Smooth muscle cell (in vitro differentiated cells): ENCODE results near the gene TMC6. TPM values are rescaled to one million over a fixed set of nuclear protein-coding genes. Genes with fewer than 3 reads are reported as not detected.

Experiments
- DNase-seq: peaks from one replicate; lab custom pipeline; 2025; ENCODE audit not compliant: unreplicated experiment; lab: John Stamatoyannopoulos, UW
- H2AFZ ChIP-seq: fragments of 200-600 bp; sonication (generic); 2 replicates; pipeline ENCODE4 v1.6.0; 2016; ENCODE audit warnings: antibody characterized with exemption, low read depth, mild to moderate bottlenecking
- H3F3A ChIP-seq: fragments of 200-600 bp; sonication (generic); 2 replicates; pipeline ENCODE4 v1.6.0; 2017; ENCODE audit warnings: antibody characterized with exemption, low read depth
- H3K27ac ChIP-seq: fragments of 200-600 bp; sonication (generic); 2 replicates; pipeline ENCODE4 v1.5.1; 2016; ENCODE audit warnings: low read depth, mild to moderate bottlenecking
- H3K27me3 ChIP-seq: fragments of 200-600 bp; sonication (generic); 2 replicates; pipeline ENCODE4 v1.6.1; 2016; ENCODE audit warnings: low read depth, mild to moderate bottlenecking
- H3K36me3 ChIP-seq: fragments of 200-600 bp; sonication (generic); 2 replicates; pipeline ENCODE4 v1.5.1; 2016; ENCODE audit warnings: low read depth
- H3K4me1 ChIP-seq: fragments of 200-600 bp; sonication (generic); 2 replicates; pipeline ENCODE4 v1.5.1; 2016; ENCODE audit warnings: low read depth
- H3K4me2 ChIP-seq: fragments of 200-600 bp; sonication (generic); 2 replicates; pipeline ENCODE4 v1.6.0; 2016; ENCODE audit warnings: mild to moderate bottlenecking
- H3K4me3 ChIP-seq: fragments of 200-600 bp; sonication (generic); 2 replicates; pipeline ENCODE4 v1.5.1; 2016; ENCODE audit warnings: mild to moderate bottlenecking
- H3K79me2 ChIP-seq: fragments of 200-600 bp; sonication (generic); 2 replicates; pipeline ENCODE4 v1.6.0; 2016; ENCODE audit warnings: low read depth, mild to moderate bottlenecking
- H3K9ac ChIP-seq: fragments of 200-600 bp; sonication (generic); 2 replicates; pipeline ENCODE4 v1.6.0; 2016; ENCODE audit warnings: low read depth
- H3K9me3 ChIP-seq: fragments of 200-600 bp; sonication (generic); replicated peaks from 2 replicates; pipeline ENCODE4 v1.5.1; 2016; ENCODE audit warnings: low read depth
- H4K20me1 ChIP-seq: fragments of 200-600 bp; sonication (generic); 2 replicates; pipeline ENCODE4 v1.6.0; 2016; ENCODE audit warnings: low read depth
- CTCF ChIP-seq: fragments of 200-600 bp; sonication (generic); IDR thresholded peaks from 2 replicates; pipeline ENCODE4 v1.5.1; 2017; ENCODE audit warnings: borderline replicate concordance, mild to moderate bottlenecking, antibody characterized with exemption; ENCODE audit not compliant: insufficient read depth, poor library complexity, severe bottlenecking
- WGBS: methylation state at CpG from one replicate; pipeline ENCODE4 v1.1.7; 2016; ENCODE audit warnings: low lambda C conversion rate; 5-methylcytosine and 5-hydroxymethylcytosine counted together
- polyA plus RNA-seq: library from polyadenylated mRNA; unstranded; fragments of >200 nt; fragmentation: Nextera tagmentation; extraction: Ambion mirVana; gene quantifications from 2 replicates; pipeline ENCODE4 v1.2.1, GENCODE V29; 2016
- small RNA-seq: library from RNA; depleted of rRNA; stranded (forward); fragments of <200 nt; gene quantifications from one replicate; pipeline ENCODE3, GENCODE V24; 2014
- total RNA-seq: library from RNA; depleted of rRNA; stranded (reverse); fragments of >200 nt; gene quantifications from 2 replicates; pipeline ENCODE4 v1.2.3, GENCODE V29; 2014

The TMC6 gene
- total and polyA plus RNA-seq, 2 experiments from 2014 or later: 40.2 to 42.2 TPM

- Histone ChIP-seq H3F3A (no peaks in the 10 kb centered on the region), H3K4me3 (no peak overlapping the region), H3K9me3 (no peaks in the 10 kb centered on the region), H3K4me2 (no peak overlapping the region), H2AFZ (no peak overlapping the region), H3K79me2 (no peaks in the 10 kb centered on the region), H4K20me1 (no peaks in the 10 kb centered on the region), H3K9ac (no peak overlapping the region), H3K36me3 (no peaks in the 10 kb centered on the region), H3K4me1 (no peaks in the 10 kb centered on the region), H3K27me3 (no peaks in the 10 kb centered on the region), H3K27ac (no peak overlapping the region)
- DNase-seq: no peak
- no peak for TF ChIP-seq CTCF
Observed at GRCh38 chr17:78063489-78063888, 65.1 kb downstream of the TMC6 start.

DNA sequence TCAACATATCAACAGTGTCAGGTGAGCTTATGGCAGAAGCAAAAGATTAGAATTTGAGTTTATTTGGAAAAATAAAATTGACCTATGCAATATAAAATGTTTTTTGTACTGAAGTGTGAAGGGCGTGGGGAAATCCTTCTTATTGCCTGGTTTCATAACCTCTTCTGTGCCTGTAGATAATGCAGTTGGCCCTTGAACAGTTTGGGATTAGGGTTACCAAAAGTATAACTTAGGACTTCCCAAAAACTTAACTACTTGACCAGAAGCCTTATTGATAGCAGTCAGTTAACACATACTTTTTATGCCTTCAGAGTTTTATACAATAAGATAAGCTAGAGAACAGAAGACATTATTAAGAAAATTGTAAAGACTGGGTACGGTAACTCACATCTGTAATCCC, 66.0 kb downstream of the TMC6 start:
- H3K4me2 ChIP-seq: no peak overlapping the region
- H3K27ac ChIP-seq: no peak overlapping the region
- H3K27me3 ChIP-seq: no peaks in the 10 kb centered on the region
- no peak overlapping the region for H3K9ac ChIP-seq
- no peaks in the 10 kb centered on the region for H3K36me3 ChIP-seq
- H4K20me1 ChIP-seq: no peaks in the 10 kb centered on the region
- no peaks in the 10 kb centered on the region for H3F3A ChIP-seq
- no peak overlapping the region for H3K4me3 ChIP-seq
- no peak for DNase-seq
- H3K4me1 ChIP-seq: no peaks in the 10 kb centered on the region
- no peaks in the 10 kb centered on the region for H3K9me3 ChIP-seq
- TF ChIP-seq CTCF: no peak
- no peaks in the 10 kb centered on the region for H3K79me2 ChIP-seq
- 94% methylated on average over 2 of the region's 2 CpGs for WGBS
- H2AFZ ChIP-seq: no peak overlapping the region

Small RNA genes lying within 50 kb of the gene (small RNA-seq; reads per million reads assigned to genes)
- not detected for gene RNU6-625P

Other genes with a start within 250 kb of the TMC6 start
- gene TNRC6C, start 170.1 kb downstream of the TMC6 start, total RNA-seq: 3.1 and 3.9 TPM in 2 replicates
- 2.4 and 2.7 TPM in 2 replicates for gene TNRC6C, start 170.1 kb downstream of the TMC6 start, polyA plus RNA-seq
- gene TMC8, start 2.0 kb upstream of the TMC6 start, total RNA-seq: 0.04 and 0.27 TPM in 2 replicates
- 0.38 and 1.2 TPM in 2 replicates for gene TMC8, start 2.0 kb upstream of the TMC6 start, polyA plus RNA-seq
- not detected in 2 replicates for gene C17orf99, start 17.6 kb upstream of the TMC6 start, total RNA-seq
- 0.29 and 1.7 TPM in 2 replicates for gene C17orf99, start 17.6 kb upstream of the TMC6 start, polyA plus RNA-seq
- 55.3 and 64.7 TPM in 2 replicates for gene SYNGR2, start 39.8 kb upstream of the TMC6 start, total RNA-seq
- 46.1 and 136 TPM in 2 replicates for gene SYNGR2, start 39.8 kb upstream of the TMC6 start, polyA plus RNA-seq
- 20.0 and 20.9 TPM in 2 replicates for gene TK1, start 58.3 kb upstream of the TMC6 start, total RNA-seq
- 53.7 and 72.7 TPM in 2 replicates for gene TK1, start 58.3 kb upstream of the TMC6 start, polyA plus RNA-seq
- gene AFMID, start 58.6 kb upstream of the TMC6 start, total RNA-seq: 63.7 and 64.9 TPM in 2 replicates
- 10.0 and 23.0 TPM in 2 replicates for gene AFMID, start 58.6 kb upstream of the TMC6 start, polyA plus RNA-seq
- 7.7 and 15.3 TPM in 2 replicates for gene BIRC5, start 85.5 kb upstream of the TMC6 start, total RNA-seq
- 11.9 and 15.6 TPM in 2 replicates for gene BIRC5, start 85.5 kb upstream of the TMC6 start, polyA plus RNA-seq
- gene TMEM235, start 102.9 kb upstream of the TMC6 start, total RNA-seq: not detected in 2 replicates
- not detected in 2 replicates for gene TMEM235, start 102.9 kb upstream of the TMC6 start, polyA plus RNA-seq
- 116 and 172 TPM in 2 replicates for gene SOCS3, start 231.3 kb upstream of the TMC6 start, total RNA-seq
- gene SOCS3, start 231.3 kb upstream of the TMC6 start, polyA plus RNA-seq: 201 and 310 TPM in 2 replicates
- gene PGS1, start 249.9 kb upstream of the TMC6 start, total RNA-seq: 29.5 and 29.9 TPM in 2 replicates
- 22.6 and 37.8 TPM in 2 replicates for gene PGS1, start 249.9 kb upstream of the TMC6 start, polyA plus RNA-seq